GM23338 (cell line): ENCODE data around the gene MED17. TPM values are rescaled to one million over a fixed set of nuclear protein-coding genes. Genes with fewer than 3 reads are reported as not detected.
A peak's percentile ranks its signal among the peaks of the same experiment; 100 is the strongest.

Experiments
- ATAC-seq: fragments of 200-7000 bp; cut with Tn5 transposase; 3 replicates; pipeline ENCODE4 v1.9.1; 2020
- DNase-seq: peaks from one replicate; pipeline ENCODE4 v3.0.0-alpha.2; 2015; ENCODE audit warnings: low spot score
- H2AFZ ChIP-seq: fragments of 200-600 bp; sonication (generic); 2 replicates; pipeline ENCODE4 v1.8.0; 2016; ENCODE audit warnings: antibody characterized with exemption, mild to moderate bottlenecking, moderate library complexity
- H3F3A ChIP-seq: fragments of 200-600 bp; sonication (generic); replicated peaks from 2 replicates; pipeline ENCODE4 v1.8.0; 2017; ENCODE audit warnings: antibody characterized with exemption, mixed run types, low read depth
- H3K27ac ChIP-seq: fragments of 200-600 bp; sonication (generic); 2 replicates; pipeline ENCODE4 v1.6.1; 2016; ENCODE audit warnings: low read depth
- H3K27me3 ChIP-seq: fragments of 200-600 bp; sonication (generic); 2 replicates; pipeline ENCODE4 v1.8.0; 2016; ENCODE audit warnings: mild to moderate bottlenecking, mixed run types, moderate library complexity; ENCODE audit not compliant: insufficient read depth
- H3K36me3 ChIP-seq: fragments of 200-600 bp; sonication (generic); 2 replicates; pipeline ENCODE4 v1.8.0; 2016; ENCODE audit warnings: mild to moderate bottlenecking; ENCODE audit not compliant: insufficient read depth
- H3K4me1 ChIP-seq: fragments of 200-600 bp; sonication (generic); 2 replicates; pipeline ENCODE4 v1.8.0; 2016; ENCODE audit warnings: mild to moderate bottlenecking, moderate library complexity; ENCODE audit not compliant: insufficient read depth
- H3K4me2 ChIP-seq: fragments of 200-600 bp; sonication (generic); 2 replicates; pipeline ENCODE4 v1.7.1; 2017; ENCODE audit warnings: mixed run types
- H3K4me3 ChIP-seq: fragments of 200-600 bp; sonication (generic); 2 replicates; pipeline ENCODE4 v1.6.1; 2016; ENCODE audit warnings: mixed run types
- H3K79me2 ChIP-seq: fragments of 200-600 bp; sonication (generic); replicated peaks from 2 replicates; pipeline ENCODE4 v1.8.0; 2017; ENCODE audit warnings: mild to moderate bottlenecking; ENCODE audit not compliant: insufficient read depth
- H3K9me2 ChIP-seq: fragments of 200-600 bp; sonication (generic); 2 replicates; pipeline ENCODE4 v1.8.0; 2017; ENCODE audit not compliant: insufficient read depth
- H4K20me1 ChIP-seq: fragments of 200-600 bp; sonication (generic); replicated peaks from 2 replicates; pipeline ENCODE4 v1.8.0; 2017; ENCODE audit warnings: mild to moderate bottlenecking; ENCODE audit not compliant: insufficient read depth
- H3K27ac Mint-ChIP-seq: 2 replicates; pipeline ENCODE4 v1.8.0; 2020; ENCODE audit warnings: inconsistent platforms, mild to moderate bottlenecking, moderate library complexity, mixed read lengths
- H3K27me3 Mint-ChIP-seq: 3 replicates; pipeline ENCODE4 v1.8.0; 2022; ENCODE audit warnings: low read depth, mild to moderate bottlenecking, moderate library complexity, mixed read lengths, inconsistent platforms; ENCODE audit not compliant: insufficient read depth, poor library complexity
- H3K36me3 Mint-ChIP-seq: 3 replicates; pipeline ENCODE4 v1.8.0; 2021; ENCODE audit warnings: low read depth, mild to moderate bottlenecking, inconsistent platforms, moderate library complexity, mixed read lengths
- H3K4me1 Mint-ChIP-seq: 3 replicates; pipeline ENCODE4 v1.8.0; 2020; ENCODE audit warnings: mild to moderate bottlenecking, inconsistent platforms, mixed read lengths
- H3K4me3 Mint-ChIP-seq: 3 replicates; pipeline ENCODE4 v1.8.0; 2021; ENCODE audit warnings: moderate library complexity, mild to moderate bottlenecking, inconsistent platforms, mixed read lengths
- H3K9me3 Mint-ChIP-seq: 3 replicates; pipeline ENCODE4 v1.8.0; 2020; ENCODE audit warnings: moderate library complexity, mild to moderate bottlenecking, inconsistent platforms, mixed read lengths
- CREB1 ChIP-seq: fragments of 250-450 bp; sonication (Bioruptor Pico); IDR thresholded peaks from 2 replicates; pipeline ENCODE4 v1.5.0; 2020; ENCODE audit warnings: low read depth, mild to moderate bottlenecking, moderate library complexity
- CTCF ChIP-seq, 2 experiments: fragments of 200-600 bp in 1 of 2; sonication (generic) in 1 of 2; conservative IDR thresholded peaks; 2 replicates each; pipeline versions ENCODE4 v1.5.1 to v1.6.1; 2016 to 2017; ENCODE audit warnings: antibody characterized with exemption in 2 of 2, low read depth in 2 of 2, mild to moderate bottlenecking in 2 of 2, moderate library complexity in 1 of 2
- EZH2 ChIP-seq: fragments of 200-600 bp; sonication (generic); IDR thresholded peaks from one replicate; pipeline ENCODE4 v1.8.0; 2017; ENCODE audit warnings: antibody characterized with exemption, mild to moderate bottlenecking, low read depth; ENCODE audit not compliant: unreplicated experiment
- EZH2phosphoT487 ChIP-seq: fragments of 200-600 bp; sonication (generic); IDR thresholded peaks from one replicate; pipeline ENCODE4 v1.8.1; 2018; ENCODE audit warnings: antibody characterized with exemption; ENCODE audit not compliant: unreplicated experiment
- JUNB ChIP-seq: IDR thresholded peaks from one replicate; pipeline ENCODE4 v1.6.1; 2016; ENCODE audit warnings: antibody characterized with exemption; ENCODE audit not compliant: unreplicated experiment
- NANOG ChIP-seq: IDR thresholded peaks from 2 replicates; pipeline ENCODE4 v1.6.1; 2016; ENCODE audit warnings: antibody characterized with exemption, borderline replicate concordance
- POLR2AphosphoS5 ChIP-seq: IDR thresholded peaks from 2 replicates; pipeline ENCODE4 v1.6.1; 2016; ENCODE audit warnings: antibody characterized with exemption, low read depth
- STAT1 ChIP-seq: IDR thresholded peaks from one replicate; pipeline ENCODE4 v1.6.1; 2016; ENCODE audit warnings: antibody characterized with exemption; ENCODE audit not compliant: unreplicated experiment
- ZNF114 ChIP-seq: fragments of 250-450 bp; sonication (Bioruptor Pico); IDR thresholded peaks from 2 replicates; pipeline ENCODE4 v1.5.0; 2020; ENCODE audit warnings: mild to moderate bottlenecking, moderate library complexity
- ZNF331 ChIP-seq: fragments of 250-450 bp; sonication (Bioruptor Pico); IDR thresholded peaks from 2 replicates; pipeline ENCODE4 v1.5.0; 2020; ENCODE audit warnings: low read depth, mild to moderate bottlenecking, moderate library complexity
- polyA plus RNA-seq: library from polyadenylated mRNA; unstranded; fragments of >200 nt; fragmentation: Nextera tagmentation; extraction: Ambion mirVana; gene quantifications from 2 replicates; pipeline ENCODE4 v1.2.1, GENCODE V29; 2016
- total RNA-seq: library from RNA; depleted of rRNA; stranded (reverse); fragments of >200 nt; shearing (Covaris generic); gene quantifications from 2 replicates; pipeline ENCODE4 v1.2.3, GENCODE V29; 2014
- TF ChIP-seq, protein P1 (sequence below): fragments of 250-450 bp; sonication (Bioruptor Pico); IDR thresholded peaks from 2 replicates; pipeline ENCODE4 v1.5.0; 2020; ENCODE audit warnings: mild to moderate bottlenecking, moderate library complexity
- TF ChIP-seq, protein P2 (sequence below): IDR thresholded peaks from 2 replicates; pipeline ENCODE4 v1.6.1; 2016; ENCODE audit warnings: antibody characterized with exemption
- TF ChIP-seq, protein P3 (sequence below): IDR thresholded peaks from one replicate; pipeline ENCODE4 v1.6.1; 2018; ENCODE audit warnings: antibody characterized with exemption; ENCODE audit not compliant: unreplicated experiment

Gene MED17
- total and polyA plus RNA-seq, 2 experiments from 2014 or later = 19.1 to 31.2 TPM

DNA sequence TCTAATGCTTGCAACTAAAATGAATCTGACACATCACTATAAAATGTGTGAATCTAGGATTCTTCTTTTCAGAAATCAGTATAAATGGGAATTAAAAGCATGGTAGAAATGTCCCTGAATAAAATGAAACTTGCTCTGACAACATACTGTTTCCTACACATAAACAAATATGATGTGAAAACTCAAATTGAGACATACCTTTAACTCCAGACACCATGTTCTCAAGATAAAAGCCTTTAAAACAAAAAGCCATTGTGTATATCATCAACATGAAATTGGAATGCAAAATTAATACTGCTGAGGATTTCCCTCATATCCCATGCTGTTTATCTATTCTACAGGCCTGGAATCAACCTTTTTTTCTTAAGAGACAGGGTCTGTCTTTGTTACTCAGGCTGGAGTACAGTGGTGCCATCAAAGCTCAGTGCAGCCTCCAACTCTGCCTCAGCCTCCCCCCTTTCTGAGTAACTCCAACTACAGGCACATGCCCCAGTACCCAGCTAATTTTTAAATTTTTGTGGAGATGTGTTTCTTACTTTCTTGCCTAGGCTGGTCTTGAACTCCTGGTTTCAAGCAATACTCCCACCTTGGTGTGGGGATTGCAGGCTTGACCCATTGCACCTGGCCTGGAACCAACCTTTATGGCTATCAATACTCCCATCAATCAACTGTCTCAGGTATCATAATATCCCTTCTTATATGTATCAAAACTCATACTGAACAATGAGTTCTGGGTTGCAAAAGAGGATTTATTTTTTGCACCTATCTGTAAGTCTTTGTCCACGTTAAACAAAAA, 49.5 kb upstream of the MED17 start:
- Histone ChIP-seq H3F3A (peaks cover 80% of the 10 kb centered on the region), H4K20me1 (peaks cover 74% of the 10 kb centered on the region), H3K79me2 (peaks cover 52% of the 10 kb centered on the region), H3K4me2 (no peak overlapping the region), H2AFZ (no peak overlapping the region), H3K4me1 (peaks cover 22% of the 10 kb centered on the region), H3K36me3 (peaks cover 100% of the 10 kb centered on the region), H3K27ac (peak overlapping the region; percentile 72; the same call in 1 of the 2 replicates), H3K27me3 (no peaks in the 10 kb centered on the region), H3K4me3 (no peak overlapping the region), H3K9me2 (no peaks in the 10 kb centered on the region)
- peak; percentile 23; the same call in 2 of the 3 replicates for ATAC-seq
- TF ChIP-seq ZNF331 (CRISPR knock-in tag) = no peak
- TF ChIP-seq STAT1 = no peak
- no peak for TF ChIP-seq ZNF114 (CRISPR knock-in tag)
- no peak for TF ChIP-seq NANOG
- TF ChIP-seq, protein P1, sequence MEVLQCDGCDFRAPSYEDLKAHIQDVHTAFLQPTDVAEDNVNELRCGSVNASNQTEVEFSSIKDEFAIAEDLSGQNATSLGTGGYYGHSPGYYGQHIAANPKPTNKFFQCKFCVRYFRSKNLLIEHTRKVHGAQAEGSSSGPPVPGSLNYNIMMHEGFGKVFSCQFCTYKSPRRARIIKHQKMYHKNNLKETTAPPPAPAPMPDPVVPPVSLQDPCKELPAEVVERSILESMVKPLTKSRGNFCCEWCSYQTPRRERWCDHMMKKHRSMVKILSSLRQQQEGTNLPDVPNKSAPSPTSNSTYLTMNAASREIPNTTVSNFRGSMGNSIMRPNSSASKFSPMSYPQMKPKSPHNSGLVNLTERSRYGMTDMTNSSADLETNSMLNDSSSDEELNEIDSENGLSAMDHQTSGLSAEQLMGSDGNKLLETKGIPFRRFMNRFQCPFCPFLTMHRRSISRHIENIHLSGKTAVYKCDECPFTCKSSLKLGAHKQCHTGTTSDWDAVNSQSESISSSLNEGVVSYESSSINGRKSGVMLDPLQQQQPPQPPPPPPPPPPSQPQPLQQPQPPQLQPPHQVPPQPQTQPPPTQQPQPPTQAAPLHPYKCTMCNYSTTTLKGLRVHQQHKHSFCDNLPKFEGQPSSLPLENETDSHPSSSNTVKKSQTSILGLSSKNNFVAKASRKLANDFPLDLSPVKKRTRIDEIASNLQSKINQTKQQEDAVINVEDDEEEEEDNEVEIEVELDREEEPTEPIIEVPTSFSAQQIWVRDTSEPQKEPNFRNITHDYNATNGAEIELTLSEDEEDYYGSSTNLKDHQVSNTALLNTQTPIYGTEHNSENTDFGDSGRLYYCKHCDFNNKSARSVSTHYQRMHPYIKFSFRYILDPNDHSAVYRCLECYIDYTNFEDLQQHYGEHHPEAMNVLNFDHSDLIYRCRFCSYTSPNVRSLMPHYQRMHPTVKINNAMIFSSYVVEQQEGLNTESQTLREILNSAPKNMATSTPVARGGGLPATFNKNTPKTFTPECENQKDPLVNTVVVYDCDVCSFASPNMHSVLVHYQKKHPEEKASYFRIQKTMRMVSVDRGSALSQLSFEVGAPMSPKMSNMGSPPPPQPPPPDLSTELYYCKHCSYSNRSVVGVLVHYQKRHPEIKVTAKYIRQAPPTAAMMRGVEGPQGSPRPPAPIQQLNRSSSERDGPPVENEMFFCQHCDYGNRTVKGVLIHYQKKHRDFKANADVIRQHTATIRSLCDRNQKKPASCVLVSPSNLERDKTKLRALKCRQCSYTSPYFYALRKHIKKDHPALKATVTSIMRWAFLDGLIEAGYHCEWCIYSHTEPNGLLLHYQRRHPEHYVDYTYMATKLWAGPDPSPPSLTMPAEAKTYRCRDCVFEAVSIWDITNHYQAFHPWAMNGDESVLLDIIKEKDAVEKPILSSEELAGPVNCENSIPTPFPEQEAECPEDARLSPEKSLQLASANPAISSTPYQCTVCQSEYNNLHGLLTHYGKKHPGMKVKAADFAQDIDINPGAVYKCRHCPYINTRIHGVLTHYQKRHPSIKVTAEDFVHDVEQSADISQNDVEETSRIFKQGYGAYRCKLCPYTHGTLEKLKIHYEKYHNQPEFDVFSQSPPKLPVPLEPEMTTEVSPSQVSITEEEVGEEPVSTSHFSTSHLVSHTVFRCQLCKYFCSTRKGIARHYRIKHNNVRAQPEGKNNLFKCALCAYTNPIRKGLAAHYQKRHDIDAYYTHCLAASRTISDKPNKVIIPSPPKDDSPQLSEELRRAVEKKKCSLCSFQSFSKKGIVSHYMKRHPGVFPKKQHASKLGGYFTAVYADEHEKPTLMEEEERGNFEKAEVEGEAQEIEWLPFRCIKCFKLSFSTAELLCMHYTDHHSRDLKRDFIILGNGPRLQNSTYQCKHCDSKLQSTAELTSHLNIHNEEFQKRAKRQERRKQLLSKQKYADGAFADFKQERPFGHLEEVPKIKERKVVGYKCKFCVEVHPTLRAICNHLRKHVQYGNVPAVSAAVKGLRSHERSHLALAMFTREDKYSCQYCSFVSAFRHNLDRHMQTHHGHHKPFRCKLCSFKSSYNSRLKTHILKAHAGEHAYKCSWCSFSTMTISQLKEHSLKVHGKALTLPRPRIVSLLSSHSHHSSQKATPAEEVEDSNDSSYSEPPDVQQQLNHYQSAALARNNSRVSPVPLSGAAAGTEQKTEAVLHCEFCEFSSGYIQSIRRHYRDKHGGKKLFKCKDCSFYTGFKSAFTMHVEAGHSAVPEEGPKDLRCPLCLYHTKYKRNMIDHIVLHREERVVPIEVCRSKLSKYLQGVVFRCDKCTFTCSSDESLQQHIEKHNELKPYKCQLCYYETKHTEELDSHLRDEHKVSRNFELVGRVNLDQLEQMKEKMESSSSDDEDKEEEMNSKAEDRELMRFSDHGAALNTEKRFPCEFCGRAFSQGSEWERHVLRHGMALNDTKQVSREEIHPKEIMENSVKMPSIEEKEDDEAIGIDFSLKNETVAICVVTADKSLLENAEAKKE (CRISPR knock-in tag) = no peak
- no peak; the same call in 1 of the 2 replicates for TF ChIP-seq POLR2AphosphoS5
- TF ChIP-seq, protein P2, sequence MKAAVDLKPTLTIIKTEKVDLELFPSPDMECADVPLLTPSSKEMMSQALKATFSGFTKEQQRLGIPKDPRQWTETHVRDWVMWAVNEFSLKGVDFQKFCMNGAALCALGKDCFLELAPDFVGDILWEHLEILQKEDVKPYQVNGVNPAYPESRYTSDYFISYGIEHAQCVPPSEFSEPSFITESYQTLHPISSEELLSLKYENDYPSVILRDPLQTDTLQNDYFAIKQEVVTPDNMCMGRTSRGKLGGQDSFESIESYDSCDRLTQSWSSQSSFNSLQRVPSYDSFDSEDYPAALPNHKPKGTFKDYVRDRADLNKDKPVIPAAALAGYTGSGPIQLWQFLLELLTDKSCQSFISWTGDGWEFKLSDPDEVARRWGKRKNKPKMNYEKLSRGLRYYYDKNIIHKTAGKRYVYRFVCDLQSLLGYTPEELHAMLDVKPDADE = no peak
- no peak for TF ChIP-seq CREB1 (CRISPR knock-in tag)
- TF ChIP-seq EZH2phosphoT487 = no peak
- TF ChIP-seq JUNB = no peak
- TF ChIP-seq, protein P3, sequence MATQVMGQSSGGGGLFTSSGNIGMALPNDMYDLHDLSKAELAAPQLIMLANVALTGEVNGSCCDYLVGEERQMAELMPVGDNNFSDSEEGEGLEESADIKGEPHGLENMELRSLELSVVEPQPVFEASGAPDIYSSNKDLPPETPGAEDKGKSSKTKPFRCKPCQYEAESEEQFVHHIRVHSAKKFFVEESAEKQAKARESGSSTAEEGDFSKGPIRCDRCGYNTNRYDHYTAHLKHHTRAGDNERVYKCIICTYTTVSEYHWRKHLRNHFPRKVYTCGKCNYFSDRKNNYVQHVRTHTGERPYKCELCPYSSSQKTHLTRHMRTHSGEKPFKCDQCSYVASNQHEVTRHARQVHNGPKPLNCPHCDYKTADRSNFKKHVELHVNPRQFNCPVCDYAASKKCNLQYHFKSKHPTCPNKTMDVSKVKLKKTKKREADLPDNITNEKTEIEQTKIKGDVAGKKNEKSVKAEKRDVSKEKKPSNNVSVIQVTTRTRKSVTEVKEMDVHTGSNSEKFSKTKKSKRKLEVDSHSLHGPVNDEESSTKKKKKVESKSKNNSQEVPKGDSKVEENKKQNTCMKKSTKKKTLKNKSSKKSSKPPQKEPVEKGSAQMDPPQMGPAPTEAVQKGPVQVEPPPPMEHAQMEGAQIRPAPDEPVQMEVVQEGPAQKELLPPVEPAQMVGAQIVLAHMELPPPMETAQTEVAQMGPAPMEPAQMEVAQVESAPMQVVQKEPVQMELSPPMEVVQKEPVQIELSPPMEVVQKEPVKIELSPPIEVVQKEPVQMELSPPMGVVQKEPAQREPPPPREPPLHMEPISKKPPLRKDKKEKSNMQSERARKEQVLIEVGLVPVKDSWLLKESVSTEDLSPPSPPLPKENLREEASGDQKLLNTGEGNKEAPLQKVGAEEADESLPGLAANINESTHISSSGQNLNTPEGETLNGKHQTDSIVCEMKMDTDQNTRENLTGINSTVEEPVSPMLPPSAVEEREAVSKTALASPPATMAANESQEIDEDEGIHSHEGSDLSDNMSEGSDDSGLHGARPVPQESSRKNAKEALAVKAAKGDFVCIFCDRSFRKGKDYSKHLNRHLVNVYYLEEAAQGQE = no peak
- TF ChIP-seq EZH2 = no peak
- no peak for TF ChIP-seq CTCF (conservative IDR thresholded peaks at IDR 0.05; ENCODE audit: low read depth in 2 of 2)
- H3K36me3 Mint-ChIP-seq = peaks cover 100% of the 10 kb centered on the region
- peak overlapping the region; percentile 70 for H3K27ac Mint-ChIP-seq
- peak overlapping the region; percentile 29; the same call in 2 of the 3 replicates for H3K4me3 Mint-ChIP-seq
- no peaks in the 10 kb centered on the region for H3K9me3 Mint-ChIP-seq
- no peak for DNase-seq
- peaks cover 7% of the 10 kb centered on the region for H3K27me3 Mint-ChIP-seq
- peaks cover 35% of the 10 kb centered on the region; the same call in 2 of the 3 replicates for H3K4me1 Mint-ChIP-seq
